ENCODE data around the gene TCF4. TPM values are rescaled to one million over a fixed set of nuclear protein-coding genes. Genes with fewer than 3 reads are reported as not detected.
A peak's percentile ranks its signal among the peaks of the same experiment; 100 is the strongest.

The TCF4 gene
- total RNA-seq, 1 donor from 2014 or later: 616 TPM

DNA sequence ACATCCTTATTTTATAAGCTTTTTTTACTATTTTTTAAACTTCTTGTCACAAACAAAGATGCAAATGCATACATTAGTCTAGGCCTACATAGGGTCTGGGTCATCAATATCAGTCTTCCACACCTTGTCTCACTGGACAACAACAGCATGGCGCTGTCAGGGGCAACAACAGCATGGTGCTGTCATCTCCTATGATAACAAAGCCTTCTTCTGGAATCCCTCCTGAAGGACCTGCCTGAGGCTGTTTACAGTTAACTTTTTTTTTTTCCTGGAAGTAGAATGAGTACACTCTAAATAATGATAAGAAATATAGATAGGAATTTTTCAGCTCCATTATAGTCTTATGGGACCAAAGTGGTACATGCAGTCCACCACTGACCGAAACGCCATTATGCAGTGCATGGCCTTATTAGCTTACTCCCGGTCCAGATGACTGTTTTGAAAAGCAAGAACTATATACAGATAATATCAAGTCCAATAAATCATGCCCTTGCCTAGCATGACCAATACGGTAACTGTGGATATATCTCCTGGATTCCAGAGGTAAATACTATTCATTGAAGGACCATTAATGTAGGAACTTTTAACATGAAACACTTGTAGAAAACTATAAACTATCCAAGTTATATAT is 38.4 kb downstream of the TCF4 start:
- no peak for FAIRE-seq
- no peak for DNase-seq (ENCODE audit: low spot score in 2 of 2)

DNA sequence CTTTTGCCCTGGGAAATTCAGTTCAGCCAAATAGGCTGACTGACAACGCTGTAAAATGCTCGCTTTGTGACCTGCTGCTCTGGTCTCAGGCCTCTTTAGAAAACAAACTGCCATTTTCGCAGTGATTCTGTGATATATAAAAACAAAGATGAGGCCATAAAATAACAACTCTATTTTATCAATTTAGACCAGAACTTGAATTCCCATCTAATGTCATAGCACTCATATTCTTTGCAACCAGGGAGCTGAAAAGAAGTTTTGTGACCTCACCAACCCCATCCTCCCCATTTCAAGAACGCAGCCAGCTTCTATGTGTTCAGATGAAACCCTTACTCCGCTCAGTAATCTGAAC is 40.3 kb downstream of the TCF4 start:
- DNase-seq (ENCODE audit: low spot score in 2 of 2) (no peak), FAIRE-seq (no peak)

DNA sequence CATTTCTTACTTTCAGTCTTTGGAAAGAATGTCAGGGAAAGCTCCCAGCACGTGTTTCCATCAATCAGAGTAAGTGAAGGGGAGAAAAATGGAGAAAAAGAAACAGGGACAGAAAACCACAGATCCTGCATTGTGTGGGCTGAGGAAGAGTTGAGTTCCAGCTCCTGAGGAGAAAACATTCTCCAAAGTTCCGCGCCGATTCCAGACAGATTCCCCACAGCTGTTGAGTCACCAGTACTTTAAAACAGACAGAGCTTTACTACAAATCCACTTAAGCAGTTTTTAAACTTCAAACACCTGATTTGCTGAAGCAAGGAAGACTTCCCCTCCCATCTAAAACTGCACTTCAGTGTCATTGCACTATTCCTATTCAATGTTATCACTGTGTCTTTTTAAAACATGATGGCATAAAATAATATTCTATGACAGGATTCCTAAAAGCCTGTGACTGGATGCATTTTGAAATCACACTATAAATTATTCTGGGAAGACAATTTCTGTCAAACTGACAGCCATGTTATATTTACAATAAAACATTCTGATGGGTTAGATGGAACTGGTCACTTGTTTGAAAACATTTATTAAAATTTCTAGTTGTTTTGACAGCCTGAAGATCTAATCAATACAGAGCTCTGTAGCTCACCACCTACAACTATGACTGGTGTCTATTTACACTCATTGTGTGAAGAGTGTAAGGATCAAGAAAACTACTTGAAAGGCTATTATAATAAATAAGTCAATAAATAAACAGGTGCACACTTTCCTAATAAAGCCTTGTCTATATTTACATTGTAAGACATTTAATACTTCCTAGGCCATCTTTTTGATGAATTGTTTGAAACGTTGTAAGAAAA is 40.9 kb downstream of the TCF4 start:
- DNase-seq (ENCODE audit: low spot score in 2 of 2) (peak in 1 of 2 donors; percentile 14), FAIRE-seq (no peak)

DNA sequence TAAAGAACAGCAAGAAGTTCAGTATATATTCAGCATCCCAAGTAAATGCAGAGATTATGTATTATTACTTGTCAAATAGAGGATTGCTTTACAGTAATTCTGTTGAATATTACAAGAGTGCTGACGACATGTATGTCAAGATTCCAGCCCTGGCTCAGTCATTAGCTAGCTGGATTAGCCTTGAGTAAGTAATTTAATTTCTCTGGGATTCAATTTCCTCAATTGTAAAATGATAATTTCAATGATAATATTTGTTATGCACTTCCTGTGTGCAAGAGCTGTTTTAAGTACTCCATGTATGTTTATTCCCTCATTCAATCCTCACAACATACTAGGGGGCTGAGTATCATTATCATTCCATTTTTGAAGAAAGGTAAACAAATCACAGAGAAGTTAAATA is 44.0 kb downstream of the TCF4 start:
- no peak for DNase-seq (ENCODE audit: low spot score in 2 of 2)
- FAIRE-seq: no peak

DNA sequence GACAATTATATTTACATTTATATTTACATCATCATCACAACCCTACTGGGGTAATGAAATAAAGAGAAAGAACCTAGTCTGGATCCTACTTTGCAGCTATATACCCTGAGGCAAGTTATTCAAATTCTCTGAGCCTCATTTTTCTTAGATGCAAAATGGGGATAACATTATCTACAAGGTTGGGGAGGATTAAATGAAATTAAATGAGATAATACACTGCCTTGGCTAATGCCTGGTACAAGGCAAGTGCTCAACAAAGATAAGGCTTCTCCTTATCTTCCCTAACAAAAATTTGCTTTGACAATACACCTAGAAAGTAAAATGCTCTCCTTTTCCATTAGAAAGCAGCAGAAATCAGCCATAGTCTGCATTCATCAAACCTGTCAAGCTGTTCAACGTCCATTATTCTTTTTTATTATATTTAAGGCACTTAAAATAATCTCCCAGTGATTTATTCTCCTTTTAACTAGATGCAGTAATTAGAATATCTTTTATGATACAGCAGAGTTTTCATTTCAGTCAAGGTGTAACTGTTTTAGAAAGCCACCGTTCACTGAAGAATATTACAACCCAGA is 44.8 kb downstream of the TCF4 start:
- DNase-seq (ENCODE audit: low spot score in 2 of 2): no peak
- no peak for FAIRE-seq

DNA sequence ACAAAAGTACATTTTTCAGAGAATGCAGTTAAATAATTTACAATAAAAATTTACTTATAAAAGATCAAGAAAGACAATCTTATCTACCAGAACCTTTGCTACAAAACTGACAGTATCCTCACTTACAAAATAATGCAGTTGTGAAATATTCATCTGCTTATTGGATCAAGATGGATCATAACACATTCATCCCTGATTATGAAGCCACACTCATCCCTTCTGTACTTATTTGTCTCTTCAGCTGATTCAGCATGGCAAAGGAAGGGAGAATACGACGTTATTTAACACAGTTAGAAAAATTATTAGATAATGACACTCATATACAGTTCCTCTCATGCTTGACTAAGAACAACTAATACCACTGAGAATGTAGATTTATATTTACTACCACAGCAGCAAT is 46.4 kb downstream of the TCF4 start:
- FAIRE-seq: no peak
- DNase-seq (ENCODE audit: low spot score in 2 of 2): no peak

DNA sequence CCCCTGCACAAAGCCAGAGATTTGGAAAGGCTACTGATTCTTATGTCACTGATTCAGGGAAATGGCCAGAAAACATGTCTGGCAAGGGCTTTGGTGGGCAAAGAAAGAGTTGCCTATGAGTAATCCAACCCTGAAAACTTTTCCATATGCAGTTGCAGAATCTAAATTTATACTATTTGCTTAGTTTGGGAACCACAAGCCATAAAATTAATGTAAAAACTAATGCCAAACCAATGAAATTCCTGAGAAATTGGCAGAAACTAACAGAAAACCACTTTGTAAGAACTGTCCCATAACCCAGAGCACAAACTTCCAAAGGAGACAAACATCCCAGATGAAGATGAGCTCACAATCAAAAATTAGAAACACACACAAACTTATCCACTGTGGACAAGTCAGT is 48.8 kb downstream of the TCF4 start:
- no peak for DNase-seq (ENCODE audit: low spot score in 2 of 2)
- FAIRE-seq: no peak

DNA sequence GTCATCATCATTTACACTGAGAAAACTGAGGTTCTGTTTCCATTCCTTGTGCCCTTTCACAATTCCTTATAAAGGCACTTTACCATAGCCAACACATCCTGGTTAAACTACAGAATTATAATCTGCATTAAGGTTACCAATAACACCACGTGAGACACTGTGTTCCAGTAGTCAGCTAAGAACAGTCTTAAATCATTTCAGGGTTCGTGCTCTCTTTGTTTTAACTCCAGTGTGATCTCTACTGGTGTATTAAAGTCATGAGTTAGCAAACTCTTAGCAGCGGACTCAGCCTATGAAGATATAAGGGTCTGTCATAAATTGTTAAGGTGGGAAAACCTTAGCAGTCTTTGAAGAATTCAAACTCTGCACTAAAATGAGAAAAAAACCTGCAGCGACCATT is 53.0 kb downstream of the TCF4 start:
- FAIRE-seq (no peak), DNase-seq (ENCODE audit: low spot score in 2 of 2) (no peak)

DNA sequence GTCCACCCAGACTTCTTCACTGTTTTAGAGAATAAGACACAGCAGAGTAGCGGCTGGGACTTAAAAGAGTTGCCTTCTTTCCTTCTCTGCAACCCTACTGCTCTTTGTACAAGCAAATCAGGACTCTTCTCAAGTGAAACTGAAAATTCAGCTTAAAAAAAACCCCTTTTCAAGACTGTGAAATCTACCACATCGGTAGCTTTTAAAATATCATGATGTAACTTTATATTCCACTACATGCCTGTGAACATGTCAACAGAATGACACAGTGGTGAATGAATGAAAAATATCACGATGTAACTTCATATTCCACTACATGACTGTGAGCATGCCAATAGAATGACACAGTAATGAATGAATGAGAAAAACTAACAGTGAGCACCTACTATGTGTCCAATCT is 53.4 kb downstream of the TCF4 start:
- FAIRE-seq (no peak), DNase-seq (ENCODE audit: low spot score in 2 of 2) (no peak)

DNA sequence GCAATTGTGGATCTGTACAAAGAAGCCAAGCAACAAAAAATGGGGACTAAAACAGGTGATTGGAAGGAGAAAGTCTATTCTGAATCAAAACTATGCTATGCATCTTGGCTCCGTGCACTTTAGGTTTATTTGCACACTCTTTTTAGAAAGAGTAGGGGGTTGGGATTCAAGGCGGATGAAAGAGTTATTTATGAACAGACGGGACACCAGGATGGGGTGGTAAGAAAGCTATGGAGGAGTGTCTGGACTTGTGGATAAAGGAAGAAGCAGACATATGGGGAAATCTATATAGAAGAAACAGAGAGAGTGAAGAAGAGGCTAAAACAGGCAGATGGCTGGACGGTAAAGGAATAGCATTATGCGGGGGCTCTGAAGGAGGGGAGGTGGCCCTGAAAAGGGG is 57.8 kb downstream of the TCF4 start:
- DNase-seq (ENCODE audit: low spot score in 2 of 2) (no peak), FAIRE-seq (no peak)

DNA sequence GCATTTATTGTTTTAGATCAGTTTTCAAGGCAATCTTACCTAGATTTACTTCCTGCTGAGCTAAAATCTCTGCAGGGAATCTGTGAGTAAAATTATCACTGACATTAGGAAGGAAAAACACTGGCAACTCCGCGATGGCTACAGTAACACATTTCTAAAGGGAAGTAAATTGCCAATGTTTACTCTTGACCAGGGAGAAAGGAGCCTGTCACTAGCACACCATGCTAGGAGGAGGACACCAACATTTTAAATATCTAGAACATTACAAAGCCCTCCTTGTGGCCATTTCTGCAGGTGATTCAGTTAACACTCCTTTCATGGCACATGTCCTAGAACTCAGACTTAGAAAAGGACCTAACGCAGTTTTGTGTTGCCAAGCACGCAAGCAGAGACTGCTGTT is 58.4 kb downstream of the TCF4 start:
- DNase-seq (ENCODE audit: low spot score in 2 of 2): no peak

DNA sequence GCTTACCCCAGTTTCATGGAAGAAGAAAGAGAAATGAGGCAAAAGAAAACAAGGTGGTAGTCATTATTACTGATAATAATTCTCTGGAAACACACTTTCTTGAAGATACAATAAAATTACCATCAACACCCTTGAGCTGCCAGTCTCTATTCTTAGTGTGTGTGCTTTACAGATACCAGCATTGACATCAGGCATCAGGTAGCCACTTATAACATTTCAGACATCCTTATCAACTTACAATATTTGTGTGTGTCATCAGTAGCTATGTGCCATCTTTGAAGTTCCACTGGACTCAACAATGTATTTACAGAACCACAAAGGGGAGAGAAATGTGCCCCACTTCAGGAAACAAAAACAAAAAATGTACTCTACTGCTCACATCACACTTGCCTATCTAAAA is 62.1 kb downstream of the TCF4 start:
- no peak for DNase-seq (ENCODE audit: low spot score in 2 of 2)
- no peak for FAIRE-seq

More for the DNA sequence above, 58.4 kb downstream of the TCF4 start:
- no peak for FAIRE-seq

DNA sequence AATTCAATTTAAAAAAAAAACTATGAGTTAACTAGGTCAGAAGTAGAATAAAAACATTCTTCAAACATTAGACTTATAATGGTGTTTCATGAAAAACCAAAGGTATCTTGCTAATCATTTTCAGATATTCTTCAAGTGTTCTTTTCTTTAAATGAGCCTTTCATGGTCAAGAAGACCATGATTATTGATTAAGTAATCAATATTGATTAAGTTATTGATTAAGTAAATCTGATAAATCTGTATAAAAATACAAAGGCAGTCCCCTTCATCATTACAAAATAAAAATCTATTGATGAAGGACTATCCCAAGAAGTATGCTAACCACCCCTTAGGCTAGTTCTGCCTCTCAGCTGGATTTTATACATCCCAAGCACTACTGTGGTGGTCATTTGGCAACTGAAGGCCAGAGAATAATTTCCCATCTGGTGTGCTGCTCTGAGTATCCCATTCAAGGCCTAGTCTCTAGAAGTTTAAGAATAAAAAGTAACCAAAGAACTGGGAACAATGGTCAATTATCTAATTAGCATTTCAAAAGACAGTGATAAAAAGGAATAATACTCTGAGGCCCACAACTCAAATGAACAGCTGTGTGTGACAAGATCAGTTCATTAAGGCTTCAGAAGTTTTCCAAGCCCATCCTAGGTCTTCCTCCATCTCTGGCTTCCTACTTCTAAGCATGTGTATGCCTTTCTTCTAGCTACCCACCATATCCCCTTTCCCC is 63.5 kb downstream of the TCF4 start:
- FAIRE-seq (peak; percentile 44), DNase-seq (ENCODE audit: low spot score in 2 of 2) (no peak)

DNA sequence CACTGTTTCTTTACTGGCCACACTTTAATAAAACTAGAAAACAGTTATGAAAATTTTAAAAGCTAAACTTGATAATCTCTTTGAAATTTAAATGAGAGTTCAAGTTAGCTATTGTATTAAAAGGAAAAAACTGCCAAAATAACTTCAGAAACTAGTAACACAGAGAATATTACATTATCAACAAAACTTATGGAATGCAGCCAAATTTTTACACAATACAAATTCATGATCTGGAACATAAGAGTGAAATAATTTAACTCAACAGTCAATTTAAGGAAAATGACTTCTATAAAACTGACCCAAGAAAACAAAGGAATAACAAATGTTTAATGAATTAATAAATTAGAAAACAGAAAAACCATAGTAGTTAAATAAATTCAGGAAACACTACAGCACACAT is 65.0 kb downstream of the TCF4 start:
- FAIRE-seq (no peak), DNase-seq (ENCODE audit: low spot score in 2 of 2) (no peak)

DNA sequence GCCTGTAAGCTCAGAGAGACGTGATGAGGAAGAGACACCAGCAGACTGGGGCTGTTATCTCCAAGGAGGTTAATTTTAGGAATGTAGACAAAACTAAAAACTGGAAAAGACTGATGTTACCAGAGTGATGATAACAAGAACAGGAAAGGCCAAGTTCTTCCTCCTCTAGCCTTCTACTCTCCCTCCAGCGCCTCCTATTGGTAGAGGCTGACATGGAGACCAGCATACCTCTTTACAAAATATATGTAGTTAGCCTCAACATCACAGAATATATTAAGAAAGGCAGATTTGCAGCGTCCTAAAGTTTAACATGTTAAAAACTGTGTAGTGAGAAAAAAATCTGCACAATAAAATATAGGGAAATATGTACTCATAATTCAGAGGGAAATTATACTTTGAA is 66.0 kb downstream of the TCF4 start:
- DNase-seq (ENCODE audit: low spot score in 2 of 2) (no peak), FAIRE-seq (no peak)

DNA sequence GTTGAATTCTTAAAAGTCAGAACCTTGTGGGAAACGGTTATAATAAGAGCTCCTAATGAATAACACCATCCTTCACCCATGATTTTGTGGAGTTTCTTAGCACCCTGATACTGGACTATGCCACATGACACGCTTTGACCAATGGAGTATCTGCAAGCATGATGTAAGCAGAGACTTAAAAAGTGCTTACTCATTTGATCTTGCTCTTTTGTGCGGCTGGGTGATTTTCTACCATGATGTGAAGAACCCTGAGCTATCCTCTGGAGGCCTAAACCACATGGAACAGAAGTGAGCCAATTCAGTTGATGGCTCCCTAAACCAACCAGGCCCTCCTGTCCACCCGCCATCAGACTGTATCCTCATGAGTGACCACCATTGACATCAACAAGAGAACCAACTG is 70.9 kb downstream of the TCF4 start:
- FAIRE-seq: no peak

DNA sequence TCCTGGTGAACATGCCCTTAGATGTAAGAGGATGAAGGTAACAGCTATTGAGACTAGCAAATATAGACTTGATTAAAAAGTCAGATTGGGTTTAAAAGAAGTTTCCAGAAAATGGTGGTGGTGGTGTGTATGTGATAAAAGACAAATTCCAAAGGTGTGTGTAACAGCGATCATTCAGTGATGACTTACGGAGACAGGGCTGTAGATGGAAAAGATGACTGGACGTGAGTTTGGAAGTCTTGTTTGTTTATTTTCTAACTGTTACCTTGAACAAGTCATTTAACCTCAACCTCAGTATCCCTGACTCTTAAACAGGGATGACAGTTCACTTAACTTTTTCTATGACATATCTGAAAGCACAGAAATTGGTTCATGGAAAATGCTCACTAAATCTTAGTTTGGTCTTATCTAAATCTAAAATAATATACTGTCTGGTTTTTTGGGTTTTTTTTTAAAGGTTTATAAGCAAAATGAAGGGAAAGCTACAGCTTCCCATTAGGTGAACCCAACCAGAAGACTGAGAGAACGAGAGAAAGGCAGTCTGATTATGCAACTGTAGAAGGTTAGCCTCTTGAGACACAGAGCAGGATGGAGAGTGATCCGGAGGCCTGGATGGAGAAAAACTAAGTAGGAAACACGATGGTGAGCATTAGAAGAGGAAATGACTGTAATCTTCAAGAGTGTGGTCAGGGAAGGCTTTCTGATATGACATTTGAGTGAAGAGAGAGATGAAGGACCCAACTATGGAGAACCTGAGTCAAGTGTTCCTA is 71.9 kb downstream of the TCF4 start:
- FAIRE-seq: no peak
- DNase-seq (ENCODE audit: low spot score in 2 of 2): no peak

More for the DNA sequence above, 70.9 kb downstream of the TCF4 start:
- no peak for DNase-seq (ENCODE audit: low spot score in 2 of 2)

DNA sequence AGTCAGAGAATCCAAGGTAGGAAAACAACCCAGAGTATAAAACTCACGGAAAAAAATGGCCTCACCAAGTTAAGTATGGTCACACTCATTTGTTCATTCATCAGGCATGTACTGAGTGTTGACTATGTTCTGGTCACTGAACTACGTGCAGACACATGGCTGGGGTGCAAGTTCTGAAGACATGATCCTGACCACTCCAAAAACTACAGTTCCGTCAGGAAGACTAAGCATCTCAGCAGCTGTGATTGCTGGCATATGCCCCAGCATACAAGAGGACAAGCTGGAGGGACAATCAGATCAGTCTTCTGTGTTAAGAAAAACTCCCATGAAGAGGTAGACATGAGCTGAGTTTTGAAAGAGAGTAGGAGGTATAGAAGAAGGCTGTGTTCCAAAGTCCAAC is 72.8 kb downstream of the TCF4 start:
- DNase-seq (ENCODE audit: low spot score in 2 of 2): no peak
- FAIRE-seq: no peak

DNA sequence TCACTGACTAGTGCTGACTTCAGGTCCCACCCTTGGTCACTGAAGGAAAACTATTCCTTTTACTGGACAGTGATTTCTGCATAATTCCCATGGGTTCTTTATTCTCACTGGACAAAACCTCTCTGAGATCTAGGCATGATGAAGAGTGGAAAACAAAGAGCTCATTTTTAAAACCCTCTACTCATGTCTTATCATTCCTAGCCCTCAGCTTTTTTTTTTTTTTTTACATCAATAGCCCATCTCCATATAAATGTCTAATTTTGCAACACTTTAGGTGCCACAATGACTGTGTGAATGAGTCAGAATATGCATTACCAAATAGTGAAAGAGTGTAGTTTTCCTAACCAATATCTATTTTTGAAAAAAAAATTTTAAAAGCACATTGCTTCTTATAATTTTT is 74.8 kb downstream of the TCF4 start:
- DNase-seq (ENCODE audit: low spot score in 2 of 2) (no peak), FAIRE-seq (no peak)

DNA sequence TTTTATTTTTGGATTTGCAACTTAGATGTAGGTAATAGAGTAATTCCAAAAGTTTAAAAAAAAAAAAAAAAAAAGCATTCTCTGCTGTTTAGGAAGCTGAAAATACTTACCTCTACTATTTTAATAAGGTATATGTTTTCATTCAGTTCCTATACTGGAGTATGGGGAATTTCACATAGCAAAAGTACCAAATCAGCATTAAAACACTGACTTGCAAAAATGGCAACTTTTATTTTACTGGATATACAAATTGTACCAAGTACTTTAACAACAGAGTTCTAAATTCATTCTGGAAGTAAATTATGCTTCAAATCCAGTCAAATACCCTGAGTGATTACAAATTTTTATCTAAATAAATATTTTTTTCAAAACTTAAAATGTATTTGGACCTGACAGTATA is 76.7 kb downstream of the TCF4 start:
- FAIRE-seq (no peak), DNase-seq (ENCODE audit: low spot score in 2 of 2) (no peak)

DNA sequence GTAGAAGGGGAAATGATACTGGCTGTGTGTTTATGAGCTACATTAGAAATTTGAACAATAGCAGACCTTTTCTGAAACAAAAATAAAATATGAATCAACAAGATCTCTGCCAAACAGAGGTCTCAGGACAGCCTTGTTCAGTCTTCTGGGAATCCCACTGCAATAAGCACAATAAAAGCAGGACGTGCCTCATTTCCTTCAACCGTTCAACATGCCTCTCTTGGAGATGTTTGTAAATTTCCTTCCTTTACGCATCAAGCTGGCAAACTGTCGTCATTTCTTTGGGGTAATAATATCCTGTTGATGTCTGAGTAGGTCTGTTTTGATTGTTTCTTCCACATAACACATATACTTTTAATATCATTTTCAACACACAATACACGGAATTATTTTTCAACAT is 77.2 kb downstream of the TCF4 start:
- no peak for FAIRE-seq
- DNase-seq (ENCODE audit: low spot score in 2 of 2): no peak
